GM10266 (cell line): Measurements from ENCODE around the gene MAP1A.

Source experiments
- DNase-seq: peaks from one replicate; pipeline ENCODE4 v3.0.0; 2012; ENCODE audit errors: extremely low spot score
- CTCF ChIP-seq: IDR thresholded peaks from 2 replicates; pipeline ENCODE4 v1.5.1; 2012; ENCODE audit warnings: mild to moderate bottlenecking, low read depth; ENCODE audit not compliant: control insufficient read depth, insufficient read depth; ENCODE audit errors: missing control alignments

MAP1A gene

DNA sequence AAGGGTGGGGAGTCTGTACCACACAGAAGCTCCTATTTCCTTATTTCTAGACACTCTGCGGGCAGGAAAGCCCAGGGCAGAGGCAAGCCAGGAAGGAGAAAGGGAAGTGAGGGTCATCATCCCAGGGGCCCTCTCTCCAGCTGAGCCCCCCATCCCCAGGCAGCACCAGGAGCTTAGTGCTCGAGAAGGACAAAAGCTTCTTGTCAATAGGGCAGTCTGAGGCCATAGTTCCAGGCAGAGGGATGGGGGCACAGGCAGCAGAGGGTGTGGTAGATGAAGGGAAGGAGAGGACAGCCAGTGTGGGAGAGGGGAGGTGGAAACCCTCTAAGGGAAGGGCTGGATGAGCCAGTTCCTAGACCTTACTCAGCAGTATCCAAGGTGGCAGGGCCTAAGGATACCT lies 2.7 kb downstream of the MAP1A start:
- no peak for DNase-seq
- no peak for TF ChIP-seq CTCF

DNA sequence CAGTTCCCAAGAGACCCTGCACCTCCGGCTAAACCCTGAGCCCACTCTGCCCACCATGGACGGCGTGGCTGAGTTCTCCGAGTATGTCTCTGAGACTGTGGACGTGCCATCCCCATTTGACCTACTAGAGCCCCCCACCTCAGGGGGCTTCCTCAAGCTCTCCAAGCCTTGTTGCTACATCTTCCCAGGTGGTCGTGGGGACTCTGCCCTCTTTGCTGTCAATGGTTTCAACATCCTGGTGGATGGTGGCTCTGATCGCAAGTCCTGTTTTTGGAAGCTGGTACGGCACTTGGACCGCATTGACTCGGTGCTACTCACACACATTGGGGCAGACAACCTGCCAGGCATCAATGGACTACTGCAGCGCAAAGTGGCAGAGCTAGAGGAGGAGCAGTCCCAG lies 4.0 kb downstream of the MAP1A start:
- TF ChIP-seq CTCF, result no peak

DNA sequence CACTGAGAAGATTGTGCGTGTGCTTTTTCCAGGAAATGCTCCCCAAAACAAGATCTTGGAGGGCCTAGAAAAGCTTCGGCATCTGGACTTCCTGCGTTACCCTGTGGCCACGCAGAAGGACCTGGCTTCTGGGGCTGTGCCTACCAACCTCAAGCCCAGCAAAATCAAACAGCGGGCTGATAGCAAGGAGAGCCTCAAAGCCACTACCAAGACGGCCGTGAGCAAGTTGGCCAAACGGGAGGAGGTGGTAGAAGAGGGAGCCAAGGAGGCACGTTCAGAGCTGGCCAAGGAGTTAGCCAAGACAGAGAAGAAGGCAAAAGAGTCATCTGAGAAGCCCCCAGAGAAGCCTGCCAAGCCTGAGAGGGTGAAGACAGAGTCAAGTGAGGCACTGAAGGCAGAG lies 4.8 kb downstream of the MAP1A start:
- DNase-seq, result no peak
- TF ChIP-seq CTCF, result no peak

More for the DNA sequence above, 4.0 kb downstream of the MAP1A start:
- DNase-seq, result no peak

- no peak for DNase-seq
- no peak for TF ChIP-seq CTCF
Measured at GRCh38 chr15:43523646-43524045, 6.2 kb downstream of the MAP1A start.

DNA sequence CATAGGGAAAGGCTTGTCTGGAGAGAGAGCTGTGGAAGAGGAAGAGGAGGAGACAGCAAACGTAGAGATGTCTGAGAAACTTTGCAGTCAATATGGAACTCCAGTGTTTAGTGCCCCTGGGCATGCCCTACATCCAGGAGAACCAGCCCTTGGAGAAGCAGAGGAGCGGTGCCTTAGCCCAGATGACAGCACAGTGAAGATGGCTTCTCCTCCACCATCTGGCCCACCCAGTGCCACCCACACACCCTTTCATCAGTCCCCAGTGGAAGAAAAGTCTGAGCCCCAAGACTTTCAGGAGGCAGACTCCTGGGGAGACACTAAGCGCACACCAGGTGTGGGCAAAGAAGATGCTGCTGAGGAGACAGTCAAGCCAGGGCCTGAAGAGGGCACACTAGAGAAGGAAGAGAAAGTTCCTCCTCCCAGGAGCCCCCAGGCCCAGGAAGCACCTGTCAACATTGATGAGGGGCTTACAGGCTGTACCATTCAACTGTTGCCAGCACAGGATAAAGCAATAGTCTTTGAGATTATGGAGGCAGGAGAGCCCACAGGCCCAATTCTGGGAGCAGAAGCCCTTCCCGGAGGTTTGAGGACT lies 6.9 kb downstream of the MAP1A start:
- no peak for TF ChIP-seq CTCF
- DNase-seq, result no peak

GRCh38 chr15:43525131-43525530 lies 7.7 kb downstream of the MAP1A start:
- no peak for DNase-seq
- TF ChIP-seq CTCF, result no peak

DNA sequence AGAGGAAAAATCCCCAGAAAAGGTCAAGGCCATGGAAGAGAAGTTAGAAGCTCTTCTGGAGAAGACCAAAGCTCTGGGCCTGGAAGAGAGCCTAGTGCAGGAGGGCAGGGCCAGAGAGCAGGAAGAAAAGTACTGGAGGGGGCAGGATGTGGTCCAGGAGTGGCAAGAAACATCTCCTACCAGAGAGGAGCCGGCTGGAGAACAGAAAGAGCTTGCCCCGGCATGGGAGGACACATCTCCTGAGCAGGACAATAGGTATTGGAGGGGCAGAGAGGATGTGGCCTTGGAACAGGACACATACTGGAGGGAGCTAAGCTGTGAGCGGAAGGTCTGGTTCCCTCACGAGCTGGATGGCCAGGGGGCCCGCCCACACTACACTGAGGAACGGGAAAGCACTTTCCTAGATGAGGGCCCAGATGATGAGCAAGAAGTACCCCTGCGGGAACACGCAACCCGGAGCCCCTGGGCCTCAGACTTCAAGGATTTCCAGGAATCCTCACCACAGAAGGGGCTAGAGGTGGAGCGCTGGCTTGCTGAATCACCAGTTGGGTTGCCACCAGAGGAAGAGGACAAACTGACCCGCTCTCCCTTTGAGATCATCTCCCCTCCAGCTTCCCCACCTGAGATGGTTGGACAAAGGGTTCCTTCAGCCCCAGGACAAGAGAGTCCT lies 9.0 kb downstream of the MAP1A start:
- no peak for DNase-seq

More for the DNA sequence above, 9.0 kb downstream of the MAP1A start:
- no peak for TF ChIP-seq CTCF
